Activated CD8-positive, alpha-beta memory T cell treated with anti-CD3 and anti-CD28 coated beads for 24 hours (primary cell): Measurements from ENCODE around the gene ATP10A.

Experiments used
- DNase-seq: peaks from one replicate; pipeline ENCODE4 v3.0.0-alpha.2; 2020

The ATP10A gene, protein sequence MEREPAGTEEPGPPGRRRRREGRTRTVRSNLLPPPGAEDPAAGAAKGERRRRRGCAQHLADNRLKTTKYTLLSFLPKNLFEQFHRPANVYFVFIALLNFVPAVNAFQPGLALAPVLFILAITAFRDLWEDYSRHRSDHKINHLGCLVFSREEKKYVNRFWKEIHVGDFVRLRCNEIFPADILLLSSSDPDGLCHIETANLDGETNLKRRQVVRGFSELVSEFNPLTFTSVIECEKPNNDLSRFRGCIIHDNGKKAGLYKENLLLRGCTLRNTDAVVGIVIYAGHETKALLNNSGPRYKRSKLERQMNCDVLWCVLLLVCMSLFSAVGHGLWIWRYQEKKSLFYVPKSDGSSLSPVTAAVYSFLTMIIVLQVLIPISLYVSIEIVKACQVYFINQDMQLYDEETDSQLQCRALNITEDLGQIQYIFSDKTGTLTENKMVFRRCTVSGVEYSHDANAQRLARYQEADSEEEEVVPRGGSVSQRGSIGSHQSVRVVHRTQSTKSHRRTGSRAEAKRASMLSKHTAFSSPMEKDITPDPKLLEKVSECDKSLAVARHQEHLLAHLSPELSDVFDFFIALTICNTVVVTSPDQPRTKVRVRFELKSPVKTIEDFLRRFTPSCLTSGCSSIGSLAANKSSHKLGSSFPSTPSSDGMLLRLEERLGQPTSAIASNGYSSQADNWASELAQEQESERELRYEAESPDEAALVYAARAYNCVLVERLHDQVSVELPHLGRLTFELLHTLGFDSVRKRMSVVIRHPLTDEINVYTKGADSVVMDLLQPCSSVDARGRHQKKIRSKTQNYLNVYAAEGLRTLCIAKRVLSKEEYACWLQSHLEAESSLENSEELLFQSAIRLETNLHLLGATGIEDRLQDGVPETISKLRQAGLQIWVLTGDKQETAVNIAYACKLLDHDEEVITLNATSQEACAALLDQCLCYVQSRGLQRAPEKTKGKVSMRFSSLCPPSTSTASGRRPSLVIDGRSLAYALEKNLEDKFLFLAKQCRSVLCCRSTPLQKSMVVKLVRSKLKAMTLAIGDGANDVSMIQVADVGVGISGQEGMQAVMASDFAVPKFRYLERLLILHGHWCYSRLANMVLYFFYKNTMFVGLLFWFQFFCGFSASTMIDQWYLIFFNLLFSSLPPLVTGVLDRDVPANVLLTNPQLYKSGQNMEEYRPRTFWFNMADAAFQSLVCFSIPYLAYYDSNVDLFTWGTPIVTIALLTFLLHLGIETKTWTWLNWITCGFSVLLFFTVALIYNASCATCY (N-terminal part only)

DNA sequence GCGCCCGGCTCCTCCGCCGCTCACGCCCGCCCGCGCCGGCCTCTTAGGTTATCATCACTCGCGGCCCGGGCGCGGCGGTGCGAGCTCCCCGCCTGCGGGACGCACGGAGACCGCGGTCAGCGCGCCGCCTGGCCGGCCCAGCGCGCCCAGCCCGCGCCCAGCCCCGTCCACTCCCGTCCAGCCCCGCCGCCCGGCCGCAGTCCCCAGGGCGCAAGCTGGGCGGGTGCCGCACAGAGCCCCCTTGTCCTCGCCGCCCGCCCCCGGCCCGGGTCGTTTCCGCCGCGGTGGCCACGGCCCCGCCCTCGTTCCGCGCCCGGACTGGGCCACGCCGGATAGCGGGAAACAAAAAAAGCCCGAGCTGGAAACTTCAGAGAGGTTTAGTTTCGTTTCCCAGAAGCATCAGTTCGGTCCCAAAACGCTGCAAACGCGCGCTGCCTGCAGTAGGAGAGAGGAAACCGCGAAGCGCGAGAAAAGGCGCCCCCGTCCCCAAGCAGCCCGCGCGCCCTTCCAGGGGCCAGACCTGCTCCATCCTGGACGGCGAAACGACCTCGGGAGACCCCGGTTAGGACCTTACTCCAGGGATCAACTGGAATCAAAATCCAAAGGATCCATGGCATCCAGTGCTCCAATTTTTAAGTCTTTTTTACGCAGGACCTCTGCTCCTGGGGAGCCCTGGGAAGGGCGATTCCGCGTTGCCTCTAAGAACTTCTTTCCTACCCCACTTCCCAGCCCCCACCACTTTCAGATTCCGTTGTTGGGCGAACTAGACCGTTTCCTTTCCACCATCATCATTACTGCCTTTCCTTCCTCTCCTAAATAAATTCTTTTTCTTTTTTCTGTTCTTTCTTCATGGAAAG lies at the start of gene ATP10A:
Gene ATP10A, minus strand, starts transcription at position 217 of the 857 bp plus-strand sequence. CDS start 231 bp downstream, outside the sequence.
- peak; percentile 76 for DNase-seq

DNA sequence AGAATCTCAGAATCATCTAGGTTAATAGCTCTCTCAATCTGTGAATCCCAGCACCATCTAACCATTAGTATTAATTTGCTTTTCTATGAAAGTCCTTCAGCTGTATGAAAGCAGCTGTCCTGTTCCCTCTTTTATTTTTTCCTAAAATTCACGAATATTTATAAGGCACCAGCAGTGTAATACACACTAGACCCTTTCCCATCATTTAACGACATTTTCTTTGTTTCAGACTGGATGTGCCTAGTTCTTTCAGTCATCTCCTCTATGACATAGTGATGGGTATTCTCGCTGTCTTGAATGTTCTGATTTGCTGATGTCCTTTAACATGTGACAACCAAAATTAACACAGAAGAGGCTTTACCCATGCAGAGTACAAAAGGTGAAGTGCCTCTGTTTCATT lies 48.9 kb upstream of the ATP10A start:
- DNase-seq, result no peak

DNA sequence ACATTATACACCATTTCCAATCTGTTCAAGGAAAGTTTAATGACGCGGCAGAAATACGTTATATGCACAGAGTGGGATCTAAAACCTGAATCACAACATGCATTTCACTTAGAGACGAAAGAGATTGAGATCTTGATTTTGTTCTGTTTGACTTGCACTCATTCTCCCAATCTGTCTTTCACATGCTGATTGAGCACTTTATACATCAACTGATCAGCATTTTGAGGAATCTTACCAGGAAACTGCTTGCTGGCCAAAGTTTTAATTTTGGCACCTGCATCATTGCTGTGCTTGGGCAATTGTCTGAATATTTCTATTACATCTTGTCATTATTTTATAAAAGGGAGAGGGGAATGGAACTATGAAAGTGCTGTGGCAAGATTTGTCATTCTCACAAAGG lies 47.7 kb upstream of the ATP10A start:
- DNase-seq, result no peak

DNA sequence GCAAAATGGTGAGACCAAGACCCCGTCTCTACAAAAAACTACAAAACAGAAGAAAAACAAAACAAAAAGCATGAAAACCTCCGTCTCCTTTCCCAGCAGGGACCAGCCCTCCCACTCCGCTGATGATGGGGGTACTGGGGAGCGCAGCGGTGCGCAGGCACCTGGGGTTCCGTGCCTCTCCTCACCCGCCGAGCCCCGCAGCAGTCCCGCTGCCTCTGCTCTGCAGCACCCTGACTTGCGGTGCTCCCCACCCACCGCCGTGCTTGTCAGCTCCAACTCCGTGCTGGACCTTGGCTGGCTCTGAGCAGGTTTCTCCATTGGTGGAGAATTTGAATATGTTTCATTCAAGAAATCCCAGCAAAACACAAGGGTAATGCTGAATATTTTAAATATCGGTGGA lies 46.7 kb upstream of the ATP10A start:
- DNase-seq, result no peak

DNA sequence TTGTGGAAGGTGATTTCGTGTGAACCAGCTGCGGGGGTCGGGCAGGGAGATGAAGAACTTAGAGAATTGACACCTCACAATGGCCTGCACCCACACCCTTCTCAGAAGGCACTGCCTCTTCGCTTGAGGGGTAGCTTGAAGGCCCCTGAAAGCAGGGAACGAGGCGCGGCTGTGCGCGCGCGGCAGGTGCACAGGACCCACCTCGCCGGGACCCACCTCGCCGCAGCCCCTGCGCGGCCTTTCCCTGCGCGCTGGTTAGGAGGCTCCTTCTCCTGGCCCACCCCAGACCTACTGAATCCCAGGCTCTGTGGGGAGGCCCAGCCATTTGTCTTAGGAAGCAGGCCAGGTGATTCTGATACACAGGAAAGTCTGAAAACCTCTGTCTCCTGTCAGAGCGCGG lies 46.2 kb upstream of the ATP10A start:
- no peak for DNase-seq

DNA sequence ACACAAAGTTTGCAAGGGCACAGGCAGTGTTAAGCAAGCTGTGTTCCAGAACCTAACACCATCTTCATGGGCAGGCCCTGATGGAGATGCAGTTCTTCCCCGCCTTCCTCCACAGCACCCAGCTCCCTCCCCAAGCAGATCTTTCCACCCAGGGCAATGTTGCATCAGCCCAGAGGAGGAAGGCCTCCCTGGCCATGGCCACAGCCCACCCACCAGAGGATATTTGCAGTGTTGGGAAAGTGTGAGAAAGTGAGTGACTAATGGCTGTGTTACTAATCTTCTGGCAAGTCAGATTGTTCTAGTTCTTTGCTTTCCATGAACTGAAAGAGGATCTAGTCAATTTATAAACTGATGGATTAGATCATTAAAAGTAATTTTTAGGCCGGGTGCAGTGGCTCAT lies 42.0 kb upstream of the ATP10A start:
- no peak for DNase-seq

DNA sequence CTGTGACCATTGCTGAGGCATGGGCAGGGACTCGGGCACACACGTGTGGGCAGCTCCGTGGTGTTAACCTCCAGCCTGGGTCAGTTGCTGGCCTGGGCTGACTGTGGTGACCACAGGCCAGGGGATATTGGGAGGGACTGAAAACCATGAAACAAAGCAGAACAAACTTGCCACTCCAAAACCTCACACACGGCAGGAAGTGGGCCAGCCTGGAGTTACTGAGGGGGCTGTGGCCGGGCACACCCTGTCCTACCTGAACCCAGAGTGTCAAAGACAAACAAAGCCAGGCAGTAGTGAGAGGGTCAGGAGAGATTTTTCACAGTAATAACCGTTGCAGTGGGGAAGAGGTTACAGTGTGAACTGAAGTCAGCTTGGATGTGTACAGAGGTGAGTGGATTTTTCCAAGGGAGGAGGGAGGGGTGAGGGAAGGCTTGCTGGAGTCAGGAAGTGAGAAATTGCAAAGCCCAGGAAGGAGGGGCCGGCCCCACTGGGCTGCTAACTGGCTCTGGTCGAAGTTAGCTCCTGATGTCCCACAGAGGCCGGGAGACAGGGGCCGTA lies 40.0 kb upstream of the ATP10A start:
- DNase-seq, result no peak

DNA sequence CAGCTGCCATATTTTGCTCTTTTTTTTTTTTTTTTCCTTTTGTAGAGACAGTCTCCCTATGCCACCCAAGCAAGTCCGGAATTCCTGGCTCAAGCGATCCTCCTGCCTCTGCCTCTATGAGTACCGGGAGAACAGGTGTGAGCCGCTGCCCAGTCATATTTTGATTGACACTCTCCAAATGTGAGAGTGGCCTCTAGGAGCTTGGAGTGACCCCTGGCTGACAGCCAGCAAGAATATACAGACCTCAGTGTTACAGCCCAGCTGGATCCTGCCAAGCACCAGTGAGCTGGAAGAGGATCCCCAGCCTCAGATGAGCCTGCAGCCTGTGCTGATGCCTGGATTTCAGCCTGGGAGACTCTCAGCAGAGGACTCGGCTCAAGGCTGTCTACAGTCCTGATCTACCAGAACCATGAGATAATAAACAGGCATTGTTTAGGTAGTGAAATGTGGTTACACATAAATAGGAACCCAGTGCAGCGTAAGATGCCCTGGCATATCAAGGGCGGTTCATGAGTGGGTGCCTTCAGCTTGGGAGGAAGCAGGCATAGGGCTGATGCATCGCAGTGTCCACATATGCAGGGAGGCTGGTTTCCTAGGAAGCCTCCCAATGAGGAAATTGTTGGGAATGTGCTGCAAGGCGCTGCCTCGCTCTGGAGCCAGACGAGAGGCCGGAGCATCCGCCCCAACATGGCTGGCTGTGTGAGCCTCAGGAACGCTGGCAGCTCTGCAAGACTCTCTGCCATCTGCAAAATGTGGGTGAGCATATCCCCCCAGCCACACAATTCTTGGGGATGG lies 38.9 kb upstream of the ATP10A start:
- no peak for DNase-seq

DNA sequence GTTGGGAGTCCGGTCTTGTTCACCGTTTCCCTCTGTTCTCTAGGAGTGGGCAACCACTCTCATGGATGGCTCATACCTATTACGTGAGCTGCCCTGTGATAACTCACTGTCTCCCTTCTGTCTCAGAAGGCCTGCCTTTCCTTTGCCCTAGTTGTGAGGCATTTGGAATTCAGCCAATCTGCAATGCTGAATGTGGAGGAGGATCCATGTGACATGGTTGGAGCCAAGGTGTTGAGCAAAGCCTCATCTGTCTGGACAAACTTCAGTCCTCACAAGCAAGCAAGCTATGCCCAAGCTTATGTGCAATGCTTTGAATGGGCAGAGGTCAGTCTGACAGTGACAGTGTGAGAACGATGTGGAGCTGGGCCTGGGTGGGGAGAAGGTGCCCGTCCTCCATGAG lies 37.8 kb upstream of the ATP10A start:
- no peak for DNase-seq

DNA sequence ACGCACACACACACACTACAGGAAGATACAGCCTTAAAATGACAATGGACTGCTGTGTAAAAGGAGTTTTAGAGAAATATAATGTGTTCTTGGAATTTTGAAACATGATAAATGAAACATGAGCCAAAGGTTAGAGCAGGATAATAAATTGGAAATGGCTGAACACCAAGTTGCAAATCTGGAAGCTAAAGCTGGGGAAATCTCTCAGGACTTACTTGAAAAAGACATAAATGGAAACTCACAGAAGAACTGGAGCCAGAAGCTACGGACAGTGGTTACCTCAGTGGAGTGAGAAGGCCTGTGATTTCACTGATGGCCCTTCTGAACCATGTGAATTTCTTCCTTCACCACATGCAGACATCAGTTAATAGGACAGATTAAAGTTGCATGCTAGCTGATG lies 37.3 kb upstream of the ATP10A start:
- DNase-seq, result no peak

DNA sequence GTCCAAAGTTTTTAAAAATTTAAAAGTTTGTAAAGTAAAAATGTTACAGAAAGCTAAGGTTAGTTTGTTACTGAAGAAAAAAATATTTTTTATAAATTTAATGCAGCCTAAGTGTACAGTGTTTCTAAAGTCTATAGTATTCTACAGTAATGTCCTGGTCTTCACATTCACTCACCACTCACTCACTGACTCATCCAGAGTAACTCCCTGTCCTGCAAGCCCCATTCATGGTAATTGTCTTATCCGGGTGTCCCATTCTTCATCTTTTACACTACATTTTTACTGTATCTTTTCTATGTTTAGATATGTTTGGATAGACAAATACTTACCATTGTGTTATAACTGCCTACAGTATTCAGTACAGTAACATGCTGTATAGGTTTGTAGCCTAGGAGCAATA lies 36.7 kb upstream of the ATP10A start:
- no peak for DNase-seq

DNA sequence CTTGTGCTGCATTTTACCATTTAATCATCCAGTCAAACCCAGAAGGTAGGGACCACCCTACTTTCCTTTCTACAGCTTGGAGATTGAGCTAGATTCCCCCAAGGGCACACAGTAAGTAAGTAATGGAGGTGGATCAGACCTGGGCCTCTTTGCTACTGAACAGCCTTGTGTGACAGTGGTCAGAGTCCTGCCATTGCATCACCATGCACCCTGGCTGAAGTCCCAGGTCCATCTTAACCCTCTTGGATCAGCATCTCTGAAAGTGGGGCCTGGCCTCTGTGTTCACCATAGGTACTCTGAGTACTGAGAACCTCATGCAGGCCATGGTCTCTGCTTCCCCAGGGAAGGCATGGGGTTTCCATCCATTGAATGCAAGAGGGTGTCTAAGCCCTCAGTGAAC lies 34.5 kb upstream of the ATP10A start:
- DNase-seq, result no peak

DNA sequence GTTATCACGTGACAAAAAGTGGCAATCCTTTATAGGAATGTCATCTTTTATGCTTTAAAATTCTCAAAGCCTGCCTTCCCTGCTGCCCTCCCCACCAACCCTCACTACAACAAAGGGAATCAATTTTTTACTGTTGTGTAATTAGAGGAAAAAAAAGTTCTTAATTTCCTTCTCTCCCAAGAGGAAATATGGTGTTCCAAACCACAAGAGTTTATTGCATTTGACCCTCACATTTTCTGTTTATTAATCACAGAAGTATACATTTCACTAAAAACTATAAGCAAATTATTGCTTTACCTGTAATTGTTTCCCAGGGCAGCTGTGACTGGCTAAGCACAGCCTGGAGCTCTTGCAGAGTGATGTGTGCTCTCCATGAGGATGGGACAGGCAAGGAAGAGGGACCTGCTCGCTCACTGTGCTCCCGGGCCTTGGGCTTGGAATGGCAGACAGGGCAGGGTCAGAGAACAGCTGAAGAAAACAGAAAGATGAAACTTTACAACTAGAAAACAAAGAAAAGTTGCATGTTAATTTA lies 31.3 kb upstream of the ATP10A start:
- no peak for DNase-seq

DNA sequence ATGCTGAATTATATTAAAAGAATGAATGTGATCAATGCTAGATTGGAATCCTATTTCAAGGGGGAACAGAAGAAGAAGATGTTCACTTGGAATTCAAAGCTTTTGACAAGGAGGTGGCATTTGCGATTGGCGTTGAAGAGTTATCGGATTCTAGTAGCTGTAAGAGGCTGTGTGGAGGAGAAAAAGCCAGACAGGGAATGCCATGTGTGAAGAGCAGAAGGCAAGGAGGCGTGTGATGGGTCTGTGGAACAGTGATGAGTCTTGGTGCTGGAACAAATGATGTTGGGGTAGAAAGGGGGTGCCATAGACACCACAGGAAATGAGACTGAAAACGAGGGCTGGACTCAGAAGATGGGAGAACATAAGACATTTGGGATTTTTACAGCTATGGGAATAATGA lies 30.5 kb upstream of the ATP10A start:
- DNase-seq, result no peak

DNA sequence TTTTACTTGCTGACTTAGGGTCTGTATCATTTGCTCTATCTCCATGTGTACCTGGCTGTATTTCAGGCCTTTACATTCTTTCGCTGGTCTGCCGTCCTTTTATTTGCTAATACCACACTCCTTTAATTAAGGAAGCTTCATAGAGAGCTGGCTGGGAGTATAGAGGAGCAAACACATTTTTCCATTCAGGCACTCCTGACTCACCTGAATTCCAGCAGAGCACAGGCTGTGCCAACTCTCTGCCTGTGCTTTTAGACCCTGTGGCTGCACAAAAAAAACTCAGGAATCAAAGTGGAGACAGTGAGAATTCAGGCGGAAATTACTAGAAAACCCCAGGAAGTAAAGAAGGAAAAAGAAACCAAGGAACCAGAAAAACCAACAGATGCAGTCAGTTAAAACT lies 29.0 kb upstream of the ATP10A start:
- DNase-seq, result no peak

DNA sequence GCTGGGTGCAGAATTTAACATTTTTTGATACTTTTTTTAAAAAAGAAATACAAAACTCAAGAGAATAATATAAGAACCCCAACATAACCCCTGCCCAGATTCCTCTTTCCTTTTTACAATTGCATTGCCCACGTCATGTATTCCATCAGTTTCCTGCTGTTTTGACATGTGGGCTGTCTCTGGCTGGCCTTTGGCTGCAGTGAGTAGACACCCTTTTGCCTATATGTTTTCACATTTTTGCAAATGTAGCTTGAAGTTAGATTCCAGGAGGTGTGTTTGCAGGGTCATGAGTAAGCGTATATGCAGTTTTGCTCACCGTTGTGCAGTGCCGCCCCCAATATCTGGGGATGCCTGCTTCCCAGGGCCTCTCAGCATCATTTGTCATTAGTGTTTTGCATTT lies 28.0 kb upstream of the ATP10A start:
- no peak for DNase-seq

DNA sequence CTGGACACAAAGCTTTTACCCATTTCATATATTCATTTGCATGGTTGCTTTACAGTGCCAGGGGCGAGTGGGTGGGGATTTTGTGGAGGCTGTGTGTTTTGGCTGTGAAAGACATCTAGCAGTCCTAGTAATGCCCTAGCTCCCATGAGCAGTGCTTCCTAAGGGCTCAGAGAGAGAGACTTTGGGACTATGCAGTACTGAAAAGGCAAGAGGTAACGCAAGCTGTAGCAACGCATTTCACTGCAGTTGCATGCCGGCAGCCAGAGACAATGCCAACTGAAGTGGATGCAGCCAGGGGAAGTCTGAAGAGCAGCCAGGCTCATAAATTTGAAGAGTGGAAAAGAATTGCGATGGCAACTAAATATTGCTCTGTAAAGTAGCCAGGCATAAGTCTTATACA lies 27.4 kb upstream of the ATP10A start:
- DNase-seq, result no peak

DNA sequence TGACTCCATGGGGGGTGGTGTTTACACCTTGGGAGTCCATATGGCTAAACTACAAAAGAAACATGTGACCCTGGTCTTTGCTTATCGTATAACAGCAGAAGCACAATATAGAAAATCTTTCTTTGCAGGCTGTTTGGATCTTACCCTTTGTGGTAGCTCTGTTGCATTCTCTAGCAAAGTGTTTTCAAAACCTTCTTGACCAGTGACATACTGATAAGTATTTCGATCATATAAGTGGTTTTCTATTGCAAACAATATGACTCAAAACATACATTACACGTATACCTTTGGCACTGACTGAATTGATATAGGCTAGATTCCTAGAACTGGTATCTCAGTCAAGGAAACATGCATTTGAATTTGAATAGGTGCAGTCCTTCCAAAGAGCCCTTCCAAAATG lies 24.7 kb upstream of the ATP10A start:
- no peak for DNase-seq

DNA sequence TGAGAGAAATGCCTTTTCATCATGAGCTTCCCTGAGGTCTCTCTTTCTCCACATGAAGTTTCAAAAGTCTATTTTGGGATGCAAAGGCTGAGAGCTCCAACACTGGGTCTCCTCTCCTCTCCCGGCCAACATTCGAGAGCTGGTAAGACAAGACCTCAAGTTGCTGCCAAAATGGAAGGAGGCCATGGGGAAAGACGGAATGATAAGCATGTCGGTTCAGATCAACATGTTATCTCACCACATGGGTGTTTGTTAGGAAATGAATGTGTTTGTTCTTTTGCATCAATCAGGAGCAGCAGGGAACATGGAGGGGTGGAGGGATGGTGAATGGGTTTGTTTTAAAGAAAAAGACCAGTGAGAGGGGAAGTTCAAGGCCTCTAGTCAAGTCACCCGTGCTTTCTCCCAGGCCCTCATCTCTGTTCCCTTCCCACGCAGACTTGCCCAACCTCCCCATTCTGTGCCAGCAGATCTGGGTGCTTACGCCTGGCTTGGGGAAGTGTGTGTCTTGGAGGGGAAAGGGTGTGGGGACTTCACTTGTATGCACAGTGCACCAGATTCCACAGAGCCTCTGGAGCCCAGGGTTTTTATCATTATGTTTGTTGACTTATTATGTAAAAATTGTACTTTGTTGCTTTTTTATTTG lies 23.5 kb upstream of the ATP10A start:
- DNase-seq, result no peak

DNA sequence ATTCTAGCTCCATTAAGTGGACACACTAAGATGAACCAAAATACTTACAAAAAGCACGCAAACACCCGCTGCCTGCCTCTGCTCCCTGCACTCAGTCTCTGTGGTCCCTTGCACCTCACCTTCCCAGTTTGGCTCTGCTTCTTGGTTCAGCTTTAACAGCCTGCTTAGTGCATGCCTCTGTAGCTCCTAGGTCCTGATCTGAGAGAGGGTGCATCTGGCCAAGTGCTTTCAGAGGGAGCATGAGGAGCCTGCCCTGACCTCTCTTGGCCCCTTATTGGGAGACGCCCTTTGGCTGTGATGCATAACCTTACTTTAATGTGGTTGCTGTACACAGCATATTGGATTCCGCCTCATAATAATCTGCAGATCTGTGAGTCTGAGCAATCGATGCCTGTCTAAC lies 21.2 kb upstream of the ATP10A start:
- no peak for DNase-seq
